ENCODE data around the gene COMP. TPM values are rescaled to one million over a fixed set of nuclear protein-coding genes. Genes with fewer than 3 reads are reported as not detected.

The COMP gene
- total RNA-seq, 1 experiment from 2014 or later, result not detected

DNA sequence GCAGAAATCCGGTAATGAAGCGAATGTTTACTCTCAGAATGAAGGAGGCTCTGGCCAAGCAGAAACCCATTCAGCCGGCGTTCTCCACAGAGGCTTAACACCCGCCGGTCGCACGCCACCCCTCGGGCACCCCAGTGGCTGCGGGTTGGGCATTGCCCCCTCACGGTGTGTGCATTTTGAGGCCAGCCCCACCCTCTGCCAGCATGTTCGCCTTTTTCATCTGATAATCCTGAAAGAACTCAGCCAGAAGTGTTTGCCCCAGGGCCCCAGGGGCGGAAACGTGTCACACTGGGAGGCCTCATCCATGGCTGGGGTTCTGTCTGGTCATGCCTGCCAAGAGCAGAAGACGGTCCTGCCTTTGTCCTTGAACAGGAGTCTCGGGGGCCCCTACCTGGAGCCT is 34.2 kb downstream of the COMP start:
- Histone ChIP-seq H3K27me3 (ENCODE audit: insufficient read depth, low read depth) (no peaks in the 10 kb centered on the region), H3K27ac (no peak overlapping the region), H3K36me3 (ENCODE audit: low read depth) (no peaks in the 10 kb centered on the region), H4K20me1 (ENCODE audit: insufficient read depth) (no peaks in the 10 kb centered on the region), H2AFZ (no peak overlapping the region), H3K4me3 (no peak overlapping the region), H3K4me2 (no peak overlapping the region), H3K4me1 (replicated peaks; ENCODE audit: insufficient read depth) (peaks cover under 1% of the 10 kb centered on the region), H3K9me3 (ENCODE audit: insufficient read depth, low read depth) (no peaks in the 10 kb centered on the region), H3F3A (ENCODE audit: insufficient read depth, low read depth) (peaks cover 5% of the 10 kb centered on the region; the same call in 1 of the 2 replicates), H3K79me2 (ENCODE audit: low read depth) (no peaks in the 10 kb centered on the region), H3K9me2 (ENCODE audit: insufficient read depth) (no peaks in the 10 kb centered on the region)
- peak in 1 of 2 experiments; percentile 87 for DNase-seq
- TF ChIP-seq CTCF (conservative IDR thresholded peaks at IDR 0.05), result no peak
- no peak for TF ChIP-seq EZH2 (IDR thresholded peaks at IDR 0.05; ENCODE audit: low read depth)
- ChIA-PET CTCF (no interaction called here), POLR2A (ENCODE audit: unreplicated experiment) (no interaction called here)
- intact Hi-C loops (cut with micrococcal nuclease; ENCODE audit: unreplicated experiment), result no loop called here
- no TSS peak for BruUV-seq (replicated peaks)

GRCh38 chr19:18754501-18754900 is 36.6 kb downstream of the COMP start:
- no peaks in the 10 kb centered on the region for H3K9me2 ChIP-seq (ENCODE audit: insufficient read depth)
- H3K27me3 ChIP-seq (ENCODE audit: insufficient read depth, low read depth), result no peaks in the 10 kb centered on the region
- ChIA-PET POLR2A (ENCODE audit: unreplicated experiment) (no interaction called here), CTCF (no interaction called here)
- H3K4me3 ChIP-seq, result no peak overlapping the region
- no peak overlapping the region for H3K4me2 ChIP-seq
- H3K36me3 ChIP-seq (ENCODE audit: low read depth), result no peaks in the 10 kb centered on the region
- intact Hi-C loops (cut with micrococcal nuclease; ENCODE audit: unreplicated experiment), result no loop called here
- no peaks in the 10 kb centered on the region for H4K20me1 ChIP-seq (ENCODE audit: insufficient read depth)
- TF ChIP-seq EZH2 (IDR thresholded peaks at IDR 0.05; ENCODE audit: low read depth) (no peak), CTCF (conservative IDR thresholded peaks at IDR 0.05) (no peak)
- no peak overlapping the region for H3K27ac ChIP-seq
- H3K9me3 ChIP-seq (ENCODE audit: insufficient read depth, low read depth), result no peaks in the 10 kb centered on the region
- BruUV-seq (replicated peaks), result no TSS peak
- no peak overlapping the region for H2AFZ ChIP-seq
- DNase-seq, result no peak
- peaks cover 5% of the 10 kb centered on the region; the same call in 1 of the 2 replicates for H3F3A ChIP-seq (ENCODE audit: insufficient read depth, low read depth)
- H3K79me2 ChIP-seq (ENCODE audit: low read depth), result no peaks in the 10 kb centered on the region
- no peaks in the 10 kb centered on the region for H3K4me1 ChIP-seq (replicated peaks; ENCODE audit: insufficient read depth)

DNA sequence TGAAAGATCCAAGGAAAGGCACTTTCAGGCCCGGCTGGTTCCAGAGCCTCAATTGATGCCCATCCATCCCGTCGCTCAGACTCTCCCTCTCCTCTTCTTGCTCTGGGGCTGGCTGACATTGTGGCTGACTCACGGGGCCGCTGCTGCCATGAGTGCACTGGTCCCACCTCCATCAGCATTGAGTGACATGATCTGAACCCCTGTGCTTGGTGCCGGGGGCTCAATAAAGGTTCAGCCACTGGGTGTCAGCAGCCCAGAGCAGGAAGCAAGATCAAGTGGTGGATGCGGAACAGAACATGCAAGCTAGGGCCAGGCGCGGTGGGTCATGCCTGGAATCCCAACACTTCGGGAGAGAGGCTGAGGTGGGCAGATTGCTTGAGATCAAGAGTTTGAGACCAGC is 39.5 kb downstream of the COMP start:
- ChIA-PET POLR2A (ENCODE audit: unreplicated experiment) (no interaction called here), CTCF (no interaction called here)
- no TSS peak for BruUV-seq (replicated peaks)
- no peak overlapping the region for H3K4me2 ChIP-seq
- H3K27me3 ChIP-seq (ENCODE audit: insufficient read depth, low read depth), result no peaks in the 10 kb centered on the region
- TF ChIP-seq CTCF (conservative IDR thresholded peaks at IDR 0.05), result no peak
- TF ChIP-seq EZH2 (IDR thresholded peaks at IDR 0.05; ENCODE audit: low read depth), result no peak
- no peaks in the 10 kb centered on the region for H3F3A ChIP-seq (ENCODE audit: insufficient read depth, low read depth)
- DNase-seq, result no peak
- no peak overlapping the region for H3K4me3 ChIP-seq
- no peaks in the 10 kb centered on the region for H3K36me3 ChIP-seq (ENCODE audit: low read depth)
- no peaks in the 10 kb centered on the region for H3K79me2 ChIP-seq (ENCODE audit: low read depth)
- H3K4me1 ChIP-seq (replicated peaks; ENCODE audit: insufficient read depth), result no peaks in the 10 kb centered on the region
- no peaks in the 10 kb centered on the region for H3K9me3 ChIP-seq (ENCODE audit: insufficient read depth, low read depth)
- intact Hi-C loops (cut with micrococcal nuclease; ENCODE audit: unreplicated experiment), result no loop called here
- H3K9me2 ChIP-seq (ENCODE audit: insufficient read depth), result no peaks in the 10 kb centered on the region
- H3K27ac ChIP-seq, result no peak overlapping the region
- H2AFZ ChIP-seq, result no peak overlapping the region
- no peaks in the 10 kb centered on the region for H4K20me1 ChIP-seq (ENCODE audit: insufficient read depth)
